ENCODE measurements around the gene RNF168. TPM values are rescaled to one million over a fixed set of nuclear protein-coding genes. Genes with fewer than 3 reads are reported as not detected.

RNF168 gene
- total RNA-seq, 2 experiments from 2014 or later = 37.5 to 38.7 TPM

Other genes with a start within 250 kb of the RNF168 start
- 10 to 100 TPM; 69.5 to 69.7 TPM for gene PCYT1A, start 216.0 kb downstream of the RNF168 start, total RNA-seq
- 10 to 100 TPM; 20.3 to 23.0 TPM for gene DYNLT2B, start 185.5 kb downstream of the RNF168 start, total RNA-seq
- gene TM4SF19, start 165.4 kb downstream of the RNF168 start, total RNA-seq = not detected
- 10 to 100 TPM; 54.4 to 64.8 TPM for gene UBXN7, start 71.3 kb downstream of the RNF168 start, total RNA-seq
- gene SMCO1, start 11.6 kb upstream of the RNF168 start, total RNA-seq = not detected
- 10 to 100 TPM; 19.5 to 24.8 TPM for gene WDR53, start 64.8 kb upstream of the RNF168 start, total RNA-seq
- 10 to 100 TPM; 14.9 to 15.0 TPM for gene FBXO45, start 64.9 kb upstream of the RNF168 start, total RNA-seq
- 10 to 100 TPM; 36.6 to 40.6 TPM for gene NRROS, start 135.9 kb upstream of the RNF168 start, total RNA-seq
- gene CEP19, start 208.5 kb upstream of the RNF168 start, total RNA-seq = 1 to 10 TPM; 5.3 to 6.0 TPM
- gene PIGX, start 208.6 kb upstream of the RNF168 start, total RNA-seq = 10 to 100 TPM; 40.9 to 45.4 TPM
- 10 to 100 TPM; 88.6 to 98.5 TPM for gene PAK2, start 236.1 kb upstream of the RNF168 start, total RNA-seq